ENCODE results near the gene PEAR1. TPM values are rescaled to one million over a fixed set of nuclear protein-coding genes. Genes with fewer than 3 reads are reported as not detected.

The PEAR1 gene
- total RNA-seq, 2 experiments from 2014 or later, result not detected

GRCh38 chr1:156900896-156901589 is 7.5 kb downstream of the PEAR1 start:
- TF ChIP-seq CTCF (conservative IDR thresholded peaks at IDR 0.05; ENCODE audit: low read length), result no peak
- no peak for TF ChIP-seq EZH2phosphoT487 (IDR thresholded peaks at IDR 0.05; ENCODE audit: borderline replicate concordance, low read depth, low read length)
- no peaks in the 10 kb centered on the region for H3K9me3 ChIP-seq (ENCODE audit: low read length)
- no peak overlapping the region for H3K27ac ChIP-seq (ENCODE audit: low read depth, low read length, poor library complexity, severe bottlenecking)
- no peaks in the 10 kb centered on the region for H3K36me3 ChIP-seq (ENCODE audit: insufficient read depth, low read length)
- intact Hi-C loops (cut with micrococcal nuclease; ENCODE audit: unreplicated experiment), result no loop called here
- H3K79me2 ChIP-seq (ENCODE audit: insufficient read depth, low read depth, low read length), result no peaks in the 10 kb centered on the region
- no peaks in the 10 kb centered on the region for H4K20me1 ChIP-seq (ENCODE audit: insufficient read depth, low read length)
- no peaks in the 10 kb centered on the region for H3K4me1 ChIP-seq (ENCODE audit: insufficient read depth, low read length, poor library complexity, severe bottlenecking)
- H3K4me3 ChIP-seq (ENCODE audit: low read depth, low read length, poor library complexity, severe bottlenecking), result no peak overlapping the region
- CTCF ChIA-PET (ENCODE audit: unreplicated experiment), result no interaction called here
- POLR2A ChIA-PET, result no interaction called here
- no peak overlapping the region for H3K4me2 ChIP-seq (ENCODE audit: low read length)
- DNase-seq (ENCODE audit: low spot score), result no peak
- no TSS peak for BruUV-seq (replicated peaks)
- no peaks in the 10 kb centered on the region for H3K9me2 ChIP-seq (ENCODE audit: insufficient read depth, low read length)
- H2AFZ ChIP-seq (ENCODE audit: low read length), result no peak overlapping the region

GRCh38 chr1:156901590-156901900 is 8.0 kb downstream of the PEAR1 start:
- H3K9me2 ChIP-seq (ENCODE audit: insufficient read depth, low read length), result no peaks in the 10 kb centered on the region
- no peaks in the 10 kb centered on the region for H3K9me3 ChIP-seq (ENCODE audit: low read length)
- no peak overlapping the region for H3K4me3 ChIP-seq (ENCODE audit: low read depth, low read length, poor library complexity, severe bottlenecking)
- no peaks in the 10 kb centered on the region for H3K79me2 ChIP-seq (ENCODE audit: insufficient read depth, low read depth, low read length)
- H2AFZ ChIP-seq (ENCODE audit: low read length), result no peak overlapping the region
- no peak for DNase-seq (ENCODE audit: low spot score)
- CTCF ChIA-PET (ENCODE audit: unreplicated experiment), result no interaction called here
- H4K20me1 ChIP-seq (ENCODE audit: insufficient read depth, low read length), result no peaks in the 10 kb centered on the region
- POLR2A ChIA-PET, result no interaction called here
- no peak overlapping the region for H3K27ac ChIP-seq (ENCODE audit: low read depth, low read length, poor library complexity, severe bottlenecking)
- no peaks in the 10 kb centered on the region for H3K4me1 ChIP-seq (ENCODE audit: insufficient read depth, low read length, poor library complexity, severe bottlenecking)
- no peak overlapping the region for H3K4me2 ChIP-seq (ENCODE audit: low read length)
- H3K36me3 ChIP-seq (ENCODE audit: insufficient read depth, low read length), result no peaks in the 10 kb centered on the region
- intact Hi-C loops (cut with micrococcal nuclease; ENCODE audit: unreplicated experiment), result no loop called here
- BruUV-seq (replicated peaks), result no TSS peak
- TF ChIP-seq EZH2phosphoT487 (IDR thresholded peaks at IDR 0.05; ENCODE audit: borderline replicate concordance, low read depth, low read length) (no peak), CTCF (conservative IDR thresholded peaks at IDR 0.05; ENCODE audit: low read length) (no peak)

- Histone ChIP-seq H3K9me2 (ENCODE audit: insufficient read depth, low read length) (no peaks in the 10 kb centered on the region), H3K79me2 (ENCODE audit: insufficient read depth, low read depth, low read length) (no peaks in the 10 kb centered on the region), H3K4me3 (ENCODE audit: low read depth, low read length, poor library complexity, severe bottlenecking) (no peak overlapping the region), H3K4me2 (ENCODE audit: low read length) (no peak overlapping the region), H3K4me1 (ENCODE audit: insufficient read depth, low read length, poor library complexity, severe bottlenecking) (no peaks in the 10 kb centered on the region), H3K9me3 (ENCODE audit: low read length) (no peaks in the 10 kb centered on the region), H3K27ac (ENCODE audit: low read depth, low read length, poor library complexity, severe bottlenecking) (no peak overlapping the region), H4K20me1 (ENCODE audit: insufficient read depth, low read length) (no peaks in the 10 kb centered on the region), H2AFZ (ENCODE audit: low read length) (no peak overlapping the region), H3K36me3 (ENCODE audit: insufficient read depth, low read length) (no peaks in the 10 kb centered on the region)
- no TSS peak for BruUV-seq (replicated peaks)
- ChIA-PET CTCF (ENCODE audit: unreplicated experiment) (no interaction called here), POLR2A (interaction anchor here (0.9 kb wide), 1 partner anchor 64 kb away, joined by 3 read pairs; no protein-coding TSS in a partner anchor)
- TF ChIP-seq EZH2phosphoT487 (IDR thresholded peaks at IDR 0.05; ENCODE audit: borderline replicate concordance, low read depth, low read length) (no peak), CTCF (conservative IDR thresholded peaks at IDR 0.05; ENCODE audit: low read length) (no peak)
- intact Hi-C loops (cut with micrococcal nuclease; ENCODE audit: unreplicated experiment), result no loop called here
- DNase-seq (ENCODE audit: low spot score), result no peak
These were observed 8.7 kb downstream of the PEAR1 start for GRCh38 chr1:156901966-156902915.
